Trophoblast cell (in vitro differentiated cells and primary cell): ENCODE measurements around the gene CTPS1.

Source experiments
- DNase-seq, 2 donors: peaks; one replicate each; pipeline ENCODE4 v3.0.0-alpha.2; 2016
- H2AFZ ChIP-seq: 2 replicates; pipeline ENCODE4 v1.6.1; 2013; ENCODE audit warnings: low read length, moderate library complexity, mild to moderate bottlenecking; ENCODE audit not compliant: insufficient read depth, poor library complexity
- H2AK5ac ChIP-seq: 2 replicates; pipeline ENCODE4 v1.6.1; 2013; ENCODE audit warnings: mild to moderate bottlenecking, low read length
- H2BK120ac ChIP-seq: 2 replicates; pipeline ENCODE4 v1.6.1; 2013; ENCODE audit warnings: low read length, mild to moderate bottlenecking, moderate library complexity; ENCODE audit not compliant: insufficient read depth, poor library complexity
- H2BK12ac ChIP-seq: 2 replicates; pipeline ENCODE4 v1.6.1; 2013; ENCODE audit warnings: mild to moderate bottlenecking, low read length, moderate library complexity
- H2BK5ac ChIP-seq: 2 replicates; pipeline ENCODE4 v1.6.1; 2013; ENCODE audit warnings: low read length, low read depth, moderate library complexity, mild to moderate bottlenecking; ENCODE audit not compliant: poor library complexity
- H3K14ac ChIP-seq: 2 replicates; pipeline ENCODE4 v1.6.1; 2013; ENCODE audit warnings: mild to moderate bottlenecking, low read length
- H3K18ac ChIP-seq: 2 replicates; pipeline ENCODE4 v1.6.1; 2013; ENCODE audit warnings: mild to moderate bottlenecking, low read length
- H3K23ac ChIP-seq: 2 replicates; pipeline ENCODE4 v1.6.1; 2013; ENCODE audit warnings: low read length
- H3K27ac ChIP-seq: 2 replicates; pipeline ENCODE4 v1.5.1; 2013; ENCODE audit warnings: low read depth, mild to moderate bottlenecking, inconsistent platforms, low read length, moderate library complexity
- H3K27me3 ChIP-seq: 2 replicates; pipeline ENCODE4 v1.6.1; 2013; ENCODE audit warnings: inconsistent platforms, mild to moderate bottlenecking, low read length, moderate library complexity; ENCODE audit not compliant: insufficient read depth
- H3K36me3 ChIP-seq, 2 experiments: 1 replicate in 1 of 2; 2 replicates in 1 of 2; pipeline ENCODE4 v1.6.1; 2013; ENCODE audit warnings: low read length in 2 of 2, mild to moderate bottlenecking in 2 of 2, moderate library complexity in 1 of 2; ENCODE audit not compliant: insufficient read depth in 2 of 2, control insufficient read depth in 1 of 2
- H3K4ac ChIP-seq: 2 replicates; pipeline ENCODE4 v1.6.1; 2013; ENCODE audit warnings: low read depth, mild to moderate bottlenecking, low read length, moderate library complexity
- H3K4me1 ChIP-seq, 2 experiments: 1 replicate in 1 of 2; 2 replicates in 1 of 2; pipeline ENCODE4 v1.6.1; 2013; ENCODE audit warnings: low read length in 2 of 2, mild to moderate bottlenecking in 2 of 2, moderate library complexity in 1 of 2; ENCODE audit not compliant: insufficient read depth in 2 of 2, control insufficient read depth in 1 of 2
- H3K4me2 ChIP-seq: 2 replicates; pipeline ENCODE4 v1.6.1; 2013; ENCODE audit warnings: inconsistent platforms, mild to moderate bottlenecking, low read length, moderate library complexity
- H3K4me3 ChIP-seq: 2 replicates; pipeline ENCODE4 v1.5.1; 2013; ENCODE audit warnings: mild to moderate bottlenecking, low read depth, low read length, inconsistent platforms
- H3K79me1 ChIP-seq: one replicate; pipeline ENCODE4 v1.6.1; 2013; ENCODE audit warnings: low read length
- H3K79me2 ChIP-seq: 2 replicates; pipeline ENCODE4 v1.6.1; 2013; ENCODE audit warnings: low read length, mild to moderate bottlenecking; ENCODE audit not compliant: control insufficient read depth, insufficient read depth, poor library complexity
- H3K9ac ChIP-seq: 2 replicates; pipeline ENCODE4 v1.6.1; 2013; ENCODE audit warnings: mild to moderate bottlenecking, low read length
- H3K9me3 ChIP-seq: 2 replicates; pipeline ENCODE4 v1.6.1; 2013; ENCODE audit warnings: low read depth, mild to moderate bottlenecking, control low read depth, inconsistent platforms, low read length; ENCODE audit not compliant: insufficient read depth
- H4K12ac ChIP-seq: 2 replicates; pipeline ENCODE4 v1.6.1; 2013; ENCODE audit warnings: low read depth, mild to moderate bottlenecking, low read length, moderate library complexity
- H4K8ac ChIP-seq: 2 replicates; pipeline ENCODE4 v1.6.1; 2013; ENCODE audit warnings: low read depth, mild to moderate bottlenecking, low read length, moderate library complexity
- H4K91ac ChIP-seq: one replicate; pipeline ENCODE4 v1.6.1; 2013; ENCODE audit warnings: low read depth, mild to moderate bottlenecking, low read length, moderate library complexity
- WGBS: extraction: QIAGEN DNeasy Blood & Tissue Kit; methylation state at CpG from one replicate; pipeline ENCODE4 v1.1.7; 2013; ENCODE audit warnings: missing lambda C conversion rate; ENCODE audit not compliant: insufficient read length, insufficient coverage; ENCODE audit errors: extremely low coverage; 5-methylcytosine and 5-hydroxymethylcytosine counted together

The CTPS1 gene

DNA sequence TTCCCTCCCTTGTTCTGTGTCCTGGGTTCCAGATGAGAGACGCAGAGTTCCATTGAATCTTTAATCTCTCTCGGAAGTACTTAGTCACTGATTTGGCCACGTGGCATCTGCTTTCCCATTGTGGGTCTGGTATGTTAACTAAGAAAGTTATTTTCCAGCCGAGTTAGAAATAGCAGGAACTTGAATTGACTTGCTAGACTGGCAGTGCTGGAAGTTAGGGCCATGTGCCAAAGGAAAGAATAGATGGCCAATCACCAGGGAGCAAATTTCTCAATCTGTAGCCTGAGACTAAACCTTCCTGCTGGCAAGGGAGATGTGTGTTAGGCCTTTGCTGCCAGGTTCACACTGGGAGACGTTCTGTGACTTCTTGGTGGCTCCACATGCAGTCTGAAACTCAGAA is 66.2 kb downstream of the CTPS1 start:
- Histone ChIP-seq H3K27me3 (no peaks in the 10 kb centered on the region), H3K9ac (no peak overlapping the region), H3K79me2 (no peaks in the 10 kb centered on the region), H4K12ac (no peak overlapping the region), H3K18ac (no peak overlapping the region), H4K91ac (no peak overlapping the region), H4K8ac (no peak overlapping the region), H3K4me1 (peaks cover 5 to 10% of the 10 kb centered on the region in 2 experiments), H3K36me3 (peaks cover 10 to 18% of the 10 kb centered on the region in 2 experiments), H2BK12ac (no peak overlapping the region), H2BK5ac (no peak overlapping the region), H3K27ac (no peak overlapping the region), H3K79me1 (no peaks in the 10 kb centered on the region), H3K14ac (no peak overlapping the region), H2AFZ (no peak overlapping the region), H3K4ac (no peak overlapping the region), H2AK5ac (no peak overlapping the region), H3K4me2 (no peak overlapping the region), H3K23ac (no peak overlapping the region), H3K4me3 (no peak overlapping the region), H3K9me3 (no peaks in the 10 kb centered on the region), H2BK120ac (no peak overlapping the region)
- DNase-seq, result peak in 1 of 2 donors; percentile 15
- WGBS, result no CpG with 5 or more reads among the region's 5 CpGs

DNA sequence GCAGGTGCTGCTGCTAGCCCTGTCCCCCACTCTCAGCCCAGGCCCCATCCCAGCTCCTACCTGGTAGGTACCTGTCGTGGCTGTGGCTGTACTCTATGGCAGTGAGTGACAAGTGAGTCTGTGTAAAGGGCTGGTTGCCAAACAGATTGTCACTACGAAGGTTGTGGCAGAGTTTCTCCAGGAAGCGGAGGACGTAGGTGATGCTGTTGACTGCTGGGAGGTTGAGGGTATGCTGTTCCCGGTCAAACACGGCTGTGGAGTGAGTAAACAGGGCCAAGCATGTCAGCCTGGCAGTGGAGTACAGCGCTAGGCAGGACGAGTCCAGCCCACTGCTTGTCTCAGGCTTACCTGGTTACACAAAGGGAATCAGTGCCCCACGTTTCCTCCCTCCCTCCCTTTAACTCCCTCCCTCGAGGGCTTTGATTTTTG is 66.9 kb downstream of the CTPS1 start:
- Histone ChIP-seq H3K9me3 (no peaks in the 10 kb centered on the region), H3K79me1 (no peaks in the 10 kb centered on the region), H2BK5ac (no peak overlapping the region), H3K36me3 (peaks cover 10 to 18% of the 10 kb centered on the region in 2 experiments), H3K14ac (no peak overlapping the region), H3K4ac (no peak overlapping the region), H3K23ac (no peak overlapping the region), H2BK12ac (no peak overlapping the region), H3K27me3 (no peaks in the 10 kb centered on the region), H2AK5ac (no peak overlapping the region), H4K91ac (no peak overlapping the region), H3K4me1 (peaks cover 5 to 10% of the 10 kb centered on the region in 2 experiments), H3K27ac (no peak overlapping the region), H3K79me2 (no peaks in the 10 kb centered on the region), H4K8ac (no peak overlapping the region), H3K4me2 (no peak overlapping the region), H4K12ac (no peak overlapping the region), H3K4me3 (no peak overlapping the region), H3K18ac (no peak overlapping the region), H2BK120ac (no peak overlapping the region), H2AFZ (no peak overlapping the region), H3K9ac (no peak overlapping the region)
- DNase-seq, result no peak
- no CpG with 5 or more reads among the region's 10 CpGs for WGBS

DNA sequence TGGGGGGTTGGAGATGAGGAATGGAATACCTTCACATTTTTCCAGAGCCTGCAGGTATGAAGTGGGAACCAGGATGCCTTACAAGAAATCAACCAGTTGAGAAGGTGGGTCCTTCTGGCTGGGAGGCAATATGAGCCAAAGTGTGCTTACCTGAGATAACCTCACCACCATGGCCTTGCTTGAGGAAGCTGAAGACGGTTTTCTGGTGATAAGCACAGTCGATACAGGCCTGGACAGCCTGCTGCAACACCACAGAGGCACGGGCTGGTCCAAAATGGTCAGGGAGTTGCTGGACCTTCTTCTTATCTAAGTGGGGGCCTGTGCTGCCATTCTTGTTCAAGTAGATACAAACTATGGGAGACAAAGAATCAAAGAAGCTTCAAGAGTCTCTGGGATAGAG is 69.0 kb downstream of the CTPS1 start:
- Histone ChIP-seq H3K4me1 (peaks cover 5 to 10% of the 10 kb centered on the region in 2 experiments), H2BK12ac (no peak overlapping the region), H3K4me3 (no peak overlapping the region), H3K23ac (no peak overlapping the region), H3K18ac (no peak overlapping the region), H4K8ac (no peak overlapping the region), H2AK5ac (no peak overlapping the region), H3K36me3 (peaks cover 10 to 20% of the 10 kb centered on the region in 2 experiments), H4K12ac (no peak overlapping the region), H3K4ac (no peak overlapping the region), H3K9ac (no peak overlapping the region), H2BK5ac (no peak overlapping the region), H3K9me3 (no peaks in the 10 kb centered on the region), H2BK120ac (no peak overlapping the region), H3K14ac (no peak overlapping the region), H3K27me3 (no peaks in the 10 kb centered on the region), H3K79me2 (no peaks in the 10 kb centered on the region), H2AFZ (no peak overlapping the region), H3K79me1 (no peaks in the 10 kb centered on the region), H3K4me2 (no peak overlapping the region), H4K91ac (no peak overlapping the region), H3K27ac (no peak overlapping the region)
- no peak for DNase-seq
- WGBS, result no CpG with 5 or more reads among the region's 3 CpGs

DNA sequence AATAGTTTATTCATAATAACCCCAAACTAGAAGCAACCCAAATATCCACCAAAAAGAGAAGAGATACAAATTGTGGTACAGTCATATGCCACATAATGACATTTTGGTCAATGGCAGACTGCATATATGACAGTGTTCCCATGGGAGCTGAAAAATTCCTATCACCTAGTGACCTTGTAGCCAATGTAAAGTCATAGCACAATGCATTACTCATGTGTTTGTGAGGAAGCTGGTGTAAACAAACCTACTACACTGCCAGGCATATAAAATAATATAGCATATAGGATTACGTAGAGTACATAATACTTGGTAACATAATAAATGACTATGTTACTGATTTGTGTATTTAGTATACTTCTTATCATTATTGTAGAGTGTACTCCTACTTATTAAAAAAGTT is 71.5 kb downstream of the CTPS1 start:
- Histone ChIP-seq H3K14ac (no peak overlapping the region), H4K8ac (no peak overlapping the region), H3K79me2 (no peaks in the 10 kb centered on the region), H3K27me3 (no peaks in the 10 kb centered on the region), H3K9me3 (no peaks in the 10 kb centered on the region), H3K4me2 (no peak overlapping the region), H3K4me3 (no peak overlapping the region), H2BK12ac (no peak overlapping the region), H3K79me1 (no peaks in the 10 kb centered on the region), H3K27ac (no peak overlapping the region), H2AK5ac (no peak overlapping the region), H3K4me1 (no peaks in the 10 kb centered on the region), H2BK5ac (no peak overlapping the region), H3K4ac (no peak overlapping the region), H2BK120ac (no peak overlapping the region), H3K36me3 (peaks cover 10 to 18% of the 10 kb centered on the region in 2 experiments), H4K91ac (no peak overlapping the region), H3K18ac (no peak overlapping the region), H2AFZ (no peak overlapping the region), H4K12ac (no peak overlapping the region), H3K23ac (no peak overlapping the region), H3K9ac (no peak overlapping the region)
- WGBS, result no CpG with 5 or more reads among the region's 1 CpG
- DNase-seq, result no peak
